Erythroblast (primary cell): ENCODE data around the gene INSYN2B.

Experiments used
- GATA1 ChIP-seq: IDR thresholded peaks from 2 replicates; pipeline ENCODE4 v1.6.1; 2011; ENCODE audit warnings: low read depth, mild to moderate bottlenecking, control low read depth, low read length, moderate library complexity
- POLR2A ChIP-seq: IDR thresholded peaks from 2 replicates; pipeline ENCODE4 v1.6.1; 2011; ENCODE audit warnings: mild to moderate bottlenecking, low read length

- TF ChIP-seq POLR2A: no peak
- TF ChIP-seq GATA1: no peak
Observed at GRCh38 chr5:169880785-169881184, 99.5 kb downstream of the INSYN2B start.
